ENCODE measurements around the gene LEPR. TPM values are rescaled to one million over a fixed set of nuclear protein-coding genes. Genes with fewer than 3 reads are reported as not detected.

LEPR gene
- total and polyA plus RNA-seq, 2 experiments from 2014 or later, result 8.7 to 11.0 TPM

- 90 to 91% methylated on average over 12 of the region's 12 CpGs for WGBS, 2 experiments (ENCODE audit: low coverage in 1 of 2, low lambda C conversion rate in 2 of 2, missing lambda C conversion rate in 2 of 2)
- no peaks in the 10 kb centered on the region for H3K79me2 ChIP-seq (ENCODE audit: insufficient read depth)
- peaks cover 29% of the 10 kb centered on the region for H3F3A ChIP-seq (ENCODE audit: insufficient read depth)
- peak overlapping the region; percentile 50; the same call in 1 of the 2 replicates for H3K27ac ChIP-seq
- H3K36me3 ChIP-seq (ENCODE audit: low read depth), result no peaks in the 10 kb centered on the region
- peaks cover 29% of the 10 kb centered on the region for H3K4me1 ChIP-seq (ENCODE audit: insufficient read depth)
- H3K9ac ChIP-seq, result no peak overlapping the region
- H3K9me3 ChIP-seq (ENCODE audit: low read depth), result no peaks in the 10 kb centered on the region
- in situ Hi-C loops (cut with MboI), result no loop called here
- H2AFZ ChIP-seq, result no peak overlapping the region
- H3K4me3 ChIP-seq, result no peak overlapping the region
- H3K9me2 ChIP-seq (ENCODE audit: insufficient read depth), result no peaks in the 10 kb centered on the region
- TF ChIP-seq EZH2 (IDR thresholded peaks at IDR 0.05; ENCODE audit: insufficient read depth, poor library complexity, severe bottlenecking) (no peak), EZH2phosphoT487 (IDR thresholded peaks at IDR 0.05; ENCODE audit: insufficient read depth, low read depth) (no peak)
- H3K27me3 ChIP-seq (replicated peaks; ENCODE audit: insufficient read depth), result no peaks in the 10 kb centered on the region
- DNase-seq, result no peak
- no peaks in the 10 kb centered on the region for H4K20me1 ChIP-seq (ENCODE audit: insufficient read depth)
- H3K4me2 ChIP-seq (ENCODE audit: unreplicated experiment), result no peak overlapping the region
Measured at GRCh38 chr1:65440322-65440900, 19.9 kb downstream of the LEPR start.

DNA sequence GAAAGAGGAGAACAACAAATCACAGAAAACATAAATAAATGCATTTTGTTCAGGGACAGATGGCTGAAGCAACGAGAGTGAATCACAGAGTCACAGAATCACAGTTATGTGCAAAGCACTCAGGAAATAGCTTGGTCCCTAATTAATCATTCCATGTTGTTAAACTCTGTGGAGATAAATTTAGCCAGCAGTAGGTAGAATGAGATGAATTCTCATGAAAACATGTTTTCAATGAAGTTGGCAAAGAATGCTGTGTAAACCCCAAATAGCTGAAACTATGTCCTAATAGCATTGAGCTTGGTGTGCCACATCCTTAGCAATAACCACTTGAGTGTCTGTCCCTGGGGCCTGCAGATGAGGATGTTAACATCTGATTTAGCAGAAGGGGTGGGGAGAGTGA, 20.4 kb downstream of the LEPR start:
- Histone ChIP-seq H3K27ac (peak overlapping the region; percentile 50), H3K4me3 (peak overlapping the region; percentile 4; the same call in 1 of the 2 replicates), H3K79me2 (ENCODE audit: insufficient read depth) (no peaks in the 10 kb centered on the region), H3K9me2 (ENCODE audit: insufficient read depth) (no peaks in the 10 kb centered on the region), H2AFZ (no peak overlapping the region), H3K4me2 (ENCODE audit: unreplicated experiment) (peak overlapping the region; percentile 61), H3K36me3 (ENCODE audit: low read depth) (no peaks in the 10 kb centered on the region), H3K9ac (no peak overlapping the region), H3K9me3 (ENCODE audit: low read depth) (no peaks in the 10 kb centered on the region), H3K27me3 (replicated peaks; ENCODE audit: insufficient read depth) (no peaks in the 10 kb centered on the region), H4K20me1 (ENCODE audit: insufficient read depth) (no peaks in the 10 kb centered on the region), H3K4me1 (ENCODE audit: insufficient read depth) (peaks cover 24% of the 10 kb centered on the region), H3F3A (ENCODE audit: insufficient read depth) (peaks cover 23% of the 10 kb centered on the region)
- DNase-seq, result peak; percentile 70
- WGBS, 2 experiments (ENCODE audit: low coverage in 1 of 2, low lambda C conversion rate in 2 of 2, missing lambda C conversion rate in 2 of 2), result 3 to 15% methylated on average over 1 of the region's 1 CpG
- in situ Hi-C loops (cut with MboI), result no loop called here
- TF ChIP-seq EZH2phosphoT487 (IDR thresholded peaks at IDR 0.05; ENCODE audit: insufficient read depth, low read depth) (no peak), EZH2 (IDR thresholded peaks at IDR 0.05; ENCODE audit: insufficient read depth, poor library complexity, severe bottlenecking) (no peak)

DNA sequence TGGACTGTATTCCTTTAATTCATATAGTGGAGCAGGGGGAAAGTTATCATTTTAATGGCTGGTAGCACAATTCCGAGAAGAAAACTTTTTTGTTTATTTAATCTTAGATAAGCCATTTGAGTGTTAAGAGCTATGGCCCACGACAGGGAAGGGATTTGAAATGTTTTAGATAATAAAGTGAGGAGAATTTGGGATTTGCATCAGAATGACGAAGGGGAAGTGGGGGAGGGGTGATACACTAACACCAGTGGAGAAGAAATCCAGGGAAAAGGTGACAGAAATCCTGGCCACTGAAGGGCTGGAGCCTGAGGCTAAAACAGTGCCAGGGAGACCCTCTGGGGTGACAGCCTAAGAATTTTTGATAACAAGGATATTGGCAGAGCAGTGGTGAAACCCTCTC, 21.0 kb downstream of the LEPR start:
- H3K27ac ChIP-seq, result peak overlapping the region; percentile 50
- DNase-seq, result no peak
- in situ Hi-C loops (cut with MboI), result no loop called here
- H3K4me2 ChIP-seq (ENCODE audit: unreplicated experiment), result peak overlapping the region; percentile 61
- no peak overlapping the region for H3K9ac ChIP-seq
- WGBS, 2 experiments (ENCODE audit: low coverage in 1 of 2, low lambda C conversion rate in 2 of 2, missing lambda C conversion rate in 2 of 2), result 92 to 97% methylated on average over 3 of the region's 3 CpGs
- H4K20me1 ChIP-seq (ENCODE audit: insufficient read depth), result no peaks in the 10 kb centered on the region
- no peaks in the 10 kb centered on the region for H3K9me2 ChIP-seq (ENCODE audit: insufficient read depth)
- H3K4me3 ChIP-seq, result peak overlapping the region; percentile 4; the same call in 1 of the 2 replicates
- H3K79me2 ChIP-seq (ENCODE audit: insufficient read depth), result no peaks in the 10 kb centered on the region
- peaks cover 18% of the 10 kb centered on the region for H3F3A ChIP-seq (ENCODE audit: insufficient read depth)
- TF ChIP-seq EZH2phosphoT487 (IDR thresholded peaks at IDR 0.05; ENCODE audit: insufficient read depth, low read depth) (no peak), EZH2 (IDR thresholded peaks at IDR 0.05; ENCODE audit: insufficient read depth, poor library complexity, severe bottlenecking) (no peak)
- H3K36me3 ChIP-seq (ENCODE audit: low read depth), result no peaks in the 10 kb centered on the region
- peaks cover 19% of the 10 kb centered on the region for H3K4me1 ChIP-seq (ENCODE audit: insufficient read depth)
- no peaks in the 10 kb centered on the region for H3K27me3 ChIP-seq (replicated peaks; ENCODE audit: insufficient read depth)
- no peaks in the 10 kb centered on the region for H3K9me3 ChIP-seq (ENCODE audit: low read depth)
- no peak overlapping the region for H2AFZ ChIP-seq

DNA sequence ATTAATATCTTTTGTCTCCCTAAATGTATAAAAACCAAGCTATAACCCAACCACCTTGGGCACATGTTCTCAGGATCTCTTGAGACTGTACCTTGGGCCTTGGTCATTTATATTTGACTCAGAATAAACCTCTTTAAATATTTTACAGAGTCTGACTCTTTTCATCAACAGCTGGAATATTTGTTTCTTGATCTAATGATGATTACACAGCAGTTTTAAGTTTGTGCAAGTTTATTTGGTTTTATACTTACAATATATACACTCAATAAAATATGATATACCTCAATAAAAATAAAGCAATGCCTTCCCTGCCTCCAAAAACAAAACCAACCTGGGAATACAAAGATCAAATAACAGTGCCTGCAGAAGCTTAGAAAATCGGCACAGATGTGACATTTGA, 22.0 kb downstream of the LEPR start:
- DNase-seq, result no peak
- in situ Hi-C loops (cut with MboI), result no loop called here
- H4K20me1 ChIP-seq (ENCODE audit: insufficient read depth), result no peaks in the 10 kb centered on the region

More for the DNA sequence above, 22.0 kb downstream of the LEPR start:
- Histone ChIP-seq H3K9ac (no peak overlapping the region), H3K9me3 (ENCODE audit: low read depth) (no peaks in the 10 kb centered on the region), H3K27ac (no peak overlapping the region), H2AFZ (no peak overlapping the region), H3K79me2 (ENCODE audit: insufficient read depth) (no peaks in the 10 kb centered on the region), H3K36me3 (ENCODE audit: low read depth) (no peaks in the 10 kb centered on the region), H3K4me1 (ENCODE audit: insufficient read depth) (peaks cover 17% of the 10 kb centered on the region), H3F3A (ENCODE audit: insufficient read depth) (peaks cover 17% of the 10 kb centered on the region), H3K27me3 (replicated peaks; ENCODE audit: insufficient read depth) (no peaks in the 10 kb centered on the region), H3K9me2 (ENCODE audit: insufficient read depth) (no peaks in the 10 kb centered on the region), H3K4me2 (ENCODE audit: unreplicated experiment) (no peak overlapping the region), H3K4me3 (no peak overlapping the region)
- WGBS, 2 experiments (ENCODE audit: low coverage in 1 of 2, low lambda C conversion rate in 2 of 2, missing lambda C conversion rate in 2 of 2), result 40 to 48% methylated on average over 1 of the region's 1 CpG
- TF ChIP-seq EZH2phosphoT487 (IDR thresholded peaks at IDR 0.05; ENCODE audit: insufficient read depth, low read depth) (no peak), EZH2 (IDR thresholded peaks at IDR 0.05; ENCODE audit: insufficient read depth, poor library complexity, severe bottlenecking) (no peak)
